Duodenal mucosa (tissue), 2 donors: ENCODE results near the gene GJC1.

ENCODE experiments used
- H3K27ac ChIP-seq: one replicate; pipeline ENCODE4 v1.7.0; 2013; ENCODE audit warnings: low read depth, low read length
- H3K27me3 ChIP-seq, 2 donors: one replicate each; pipeline ENCODE4 v1.7.0; 2013; ENCODE audit warnings: low read length in 2 of 2, control low read depth in 1 of 2; ENCODE audit not compliant: insufficient read depth in 2 of 2, control insufficient read depth in 1 of 2
- H3K36me3 ChIP-seq, 2 donors: one replicate each; pipeline ENCODE4 v1.7.0; 2013; ENCODE audit warnings: low read length in 2 of 2, control low read depth in 1 of 2; ENCODE audit not compliant: insufficient read depth in 2 of 2, control insufficient read depth in 1 of 2
- H3K4me1 ChIP-seq, 2 donors: one replicate each; pipeline ENCODE4 v1.7.0; 2013; ENCODE audit warnings: low read length in 2 of 2, control low read depth in 1 of 2; ENCODE audit not compliant: insufficient read depth in 2 of 2, control insufficient read depth in 1 of 2
- H3K4me3 ChIP-seq, 2 donors: one replicate each; pipeline ENCODE4 v1.7.0; 2013; ENCODE audit warnings: low read length in 2 of 2, low read depth in 1 of 2
- H3K9ac ChIP-seq, 2 donors: one replicate each; pipeline ENCODE4 v1.7.0; 2013; ENCODE audit warnings: low read length in 2 of 2, low read depth in 1 of 2
- H3K9me3 ChIP-seq, 2 donors: one replicate each; pipeline ENCODE4 v1.7.0; 2013; ENCODE audit warnings: low read length in 2 of 2, control low read depth in 1 of 2; ENCODE audit not compliant: control insufficient read depth in 1 of 2

The GJC1 gene

DNA sequence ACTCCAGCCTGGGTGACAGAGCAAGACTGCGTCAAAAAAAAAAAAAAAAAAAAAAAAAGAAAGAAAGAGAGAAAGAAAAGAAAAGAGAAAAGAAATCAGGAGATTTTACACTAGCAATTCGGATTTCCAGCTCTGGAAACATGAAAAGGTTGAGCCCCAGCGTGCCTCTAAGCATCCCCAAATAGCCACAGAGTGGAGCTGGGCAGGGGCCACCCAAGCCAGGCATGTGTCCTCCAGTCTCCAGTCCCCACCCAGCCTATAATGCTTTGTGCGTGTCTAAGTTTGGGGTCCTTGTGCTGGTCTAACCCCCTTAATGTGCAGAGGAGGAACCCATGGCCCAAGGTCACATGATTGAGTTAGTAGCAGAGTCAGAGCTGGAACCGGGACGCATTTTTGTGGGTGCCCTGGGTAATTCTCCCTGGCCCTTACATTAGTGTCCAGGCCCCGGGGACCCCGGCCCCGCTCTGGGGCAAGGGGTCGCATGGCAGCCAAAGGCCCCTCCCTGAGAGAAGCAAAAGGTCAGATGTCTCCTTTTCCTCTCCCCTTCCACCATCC is 51.4 kb downstream of the GJC1 start:
- H3K9ac ChIP-seq: peak overlapping the region in 1 of 2 donors; percentile 51
- H3K36me3 ChIP-seq: no peaks in the 10 kb centered on the region
- peaks cover 10 to 14% of the 10 kb centered on the region in 2 donors for H3K27me3 ChIP-seq
- H3K4me3 ChIP-seq: peak overlapping the region in 1 of 2 donors; percentile 59
- no peak overlapping the region for H3K27ac ChIP-seq
- peaks cover 9 to 35% of the 10 kb centered on the region in 2 donors for H3K4me1 ChIP-seq
- no peaks in the 10 kb centered on the region for H3K9me3 ChIP-seq

DNA sequence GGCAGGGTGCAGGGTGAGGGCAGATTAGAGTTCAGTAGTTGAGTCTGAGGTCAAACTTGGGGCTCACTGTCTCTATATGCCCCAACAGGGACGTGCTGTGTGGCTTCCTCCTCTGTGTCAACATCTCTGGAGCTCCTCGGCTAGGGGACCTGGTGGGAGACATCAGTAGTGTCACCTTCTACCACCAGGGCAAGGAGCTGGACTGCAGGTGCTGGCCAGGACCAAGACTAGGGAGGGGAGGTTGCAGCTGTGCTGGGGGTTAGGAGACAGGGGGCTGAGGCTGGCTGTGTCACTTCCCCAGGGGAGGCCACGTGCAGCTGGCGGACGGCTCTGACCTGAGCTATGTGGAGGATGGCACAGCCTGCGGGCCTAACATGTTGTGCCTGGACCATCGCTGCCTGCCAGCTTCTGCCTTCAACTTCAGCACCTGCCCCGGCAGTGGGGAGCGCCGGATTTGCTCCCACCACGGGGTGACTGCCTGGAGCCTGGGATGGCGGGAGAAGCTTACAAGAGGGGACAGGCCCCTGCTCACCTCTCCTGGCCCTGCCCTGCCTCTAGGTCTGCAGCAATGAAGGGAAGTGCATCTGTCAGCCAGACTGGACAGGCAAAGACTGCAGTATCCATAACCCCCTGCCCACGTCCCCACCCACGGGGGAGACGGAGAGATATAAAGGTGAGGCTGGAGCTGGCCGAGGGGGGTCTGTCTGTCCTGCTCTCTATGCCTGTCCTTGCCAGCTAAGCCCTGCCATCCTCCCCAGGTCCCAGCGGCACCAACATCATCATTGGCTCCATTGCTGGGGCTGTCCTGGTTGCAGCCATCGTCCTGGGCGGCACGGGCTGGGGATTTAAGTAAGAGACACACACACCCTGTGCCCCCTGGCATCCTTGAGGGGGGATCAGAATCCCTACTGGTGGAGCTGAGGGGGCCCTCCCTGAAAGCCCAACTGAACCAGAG is 52.4 kb downstream of the GJC1 start:
- H3K4me1 ChIP-seq: peaks cover 9 to 35% of the 10 kb centered on the region in 2 donors
- H3K27ac ChIP-seq: no peak overlapping the region

DNA sequence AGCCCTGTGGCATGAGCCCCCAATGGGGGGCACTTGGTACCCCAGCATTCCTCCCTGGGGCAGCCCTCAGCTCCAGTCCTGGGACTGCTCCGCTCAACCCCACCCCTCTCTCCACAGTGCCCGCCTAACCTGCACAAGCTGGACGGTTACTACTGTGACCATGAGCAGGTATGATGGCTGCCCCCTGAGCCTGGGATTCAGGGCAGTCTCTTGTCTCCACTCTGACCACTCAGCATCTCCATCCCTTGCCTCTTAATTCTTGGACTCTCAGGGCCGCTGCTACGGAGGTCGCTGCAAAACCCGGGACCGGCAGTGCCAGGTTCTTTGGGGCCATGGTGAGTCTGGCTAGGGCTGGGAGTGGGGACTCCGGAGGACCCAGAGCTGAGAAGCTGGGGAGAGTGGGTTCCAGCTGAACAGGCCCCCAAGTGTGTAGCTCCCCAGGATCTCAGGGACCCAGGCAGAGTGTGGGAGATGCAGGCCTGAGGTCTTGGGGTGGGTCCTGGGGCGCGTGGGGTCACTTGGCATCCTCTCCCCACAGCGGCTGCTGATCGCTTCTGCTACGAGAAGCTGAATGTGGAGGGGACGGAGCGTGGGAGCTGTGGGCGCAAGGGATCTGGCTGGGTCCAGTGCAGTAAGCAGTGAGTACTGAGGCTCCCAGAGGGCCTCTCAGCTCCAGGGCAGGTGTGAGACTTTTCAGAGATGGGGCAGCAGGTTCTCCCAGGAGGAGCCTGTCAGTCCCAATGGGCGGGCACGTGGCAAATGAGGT is 53.3 kb downstream of the GJC1 start:
- H3K9ac ChIP-seq: no peak overlapping the region
- no peak overlapping the region for H3K27ac ChIP-seq
- H3K36me3 ChIP-seq: no peaks in the 10 kb centered on the region
- peaks cover 9 to 35% of the 10 kb centered on the region in 2 donors for H3K4me1 ChIP-seq
- peaks cover 10 to 16% of the 10 kb centered on the region in 2 donors for H3K27me3 ChIP-seq
- no peaks in the 10 kb centered on the region for H3K9me3 ChIP-seq
- H3K4me3 ChIP-seq: peak overlapping the region; percentile 65 to 71

More for the DNA sequence above, 52.4 kb downstream of the GJC1 start:
- H3K27me3 ChIP-seq: peaks cover 10 to 14% of the 10 kb centered on the region in 2 donors
- no peaks in the 10 kb centered on the region for H3K36me3 ChIP-seq
- no peaks in the 10 kb centered on the region for H3K9me3 ChIP-seq
- H3K9ac ChIP-seq: no peak overlapping the region
- no peak overlapping the region for H3K4me3 ChIP-seq

DNA sequence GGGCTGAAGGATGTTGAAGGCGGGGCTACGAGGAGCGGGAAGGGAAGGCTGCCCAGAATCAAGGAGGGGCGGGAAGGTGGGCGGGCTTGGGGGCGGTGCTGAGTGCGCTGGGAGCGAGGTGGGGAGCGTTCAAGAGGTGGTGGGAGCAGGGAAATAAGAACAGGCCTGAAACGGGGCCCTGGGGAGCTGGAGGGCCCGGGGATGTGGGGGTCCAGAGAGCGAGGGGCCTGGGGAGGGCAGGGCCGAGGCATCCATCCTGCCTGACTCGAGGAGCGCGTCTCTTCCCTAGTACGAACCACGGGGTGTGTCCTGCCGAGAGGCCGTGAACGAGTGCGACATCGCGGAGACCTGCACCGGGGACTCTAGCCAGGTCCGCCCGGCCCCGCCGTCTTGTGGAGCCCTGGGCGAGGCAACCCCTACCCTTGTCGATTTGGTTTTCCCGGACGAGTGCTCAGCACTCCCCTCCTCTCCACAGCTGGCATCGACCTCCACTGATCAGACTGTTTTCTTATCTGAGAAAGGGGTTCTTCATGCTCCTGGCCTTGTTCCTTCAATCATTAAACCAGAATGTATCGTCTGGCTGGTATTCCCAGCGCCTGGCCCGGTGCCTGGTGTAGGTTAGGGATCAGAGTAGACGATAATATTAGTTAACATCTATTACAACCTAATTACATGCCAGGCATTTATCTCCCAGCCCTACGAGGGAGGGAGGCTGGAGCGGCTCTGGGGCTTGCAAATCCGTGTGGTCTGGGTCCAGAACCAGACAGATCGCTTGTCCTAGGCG is 54.1 kb downstream of the GJC1 start:
- Histone ChIP-seq H3K4me1 (peaks cover 9 to 35% of the 10 kb centered on the region in 2 donors), H3K9me3 (no peaks in the 10 kb centered on the region), H3K9ac (peak overlapping the region in 1 of 2 donors; percentile 39), H3K27me3 (peaks cover 10 to 18% of the 10 kb centered on the region in 2 donors), H3K36me3 (no peaks in the 10 kb centered on the region), H3K27ac (no peak overlapping the region), H3K4me3 (peak overlapping the region; percentile 65 to 71)

DNA sequence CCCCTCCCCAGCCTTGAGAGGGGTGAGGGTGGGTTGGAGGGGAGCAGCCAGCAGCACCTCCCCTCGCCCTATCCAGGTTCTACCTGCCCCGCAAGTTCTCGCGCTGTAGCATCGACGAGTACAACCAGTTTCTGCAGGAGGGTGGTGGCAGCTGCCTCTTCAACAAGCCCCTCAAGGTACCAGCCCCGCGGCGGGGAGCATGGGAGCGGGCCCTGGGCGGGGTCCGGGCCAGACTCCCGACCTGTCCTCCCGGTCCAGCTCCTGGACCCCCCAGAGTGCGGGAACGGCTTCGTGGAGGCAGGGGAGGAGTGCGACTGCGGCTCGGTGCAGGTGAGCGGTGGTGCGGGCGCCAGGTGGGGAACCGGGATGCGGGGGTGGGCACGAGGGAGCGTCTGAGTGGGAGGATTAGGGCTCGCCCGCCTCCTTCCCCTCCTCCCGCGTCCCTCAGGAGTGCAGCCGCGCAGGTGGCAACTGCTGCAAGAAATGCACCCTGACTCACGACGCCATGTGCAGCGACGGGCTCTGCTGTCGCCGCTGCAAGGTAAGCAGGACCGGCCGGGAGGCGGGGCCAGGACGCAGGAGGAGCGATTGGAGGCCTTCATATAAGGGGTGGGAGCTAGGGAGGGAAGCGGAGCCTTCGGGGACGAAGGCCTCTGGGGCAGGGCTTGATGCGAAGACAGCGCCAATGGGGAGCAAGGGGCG is 54.8 kb downstream of the GJC1 start:
- Histone ChIP-seq H3K27me3 (peaks cover 10 to 18% of the 10 kb centered on the region in 2 donors), H3K4me3 (peak overlapping the region; percentile 77 to 78), H3K9me3 (no peaks in the 10 kb centered on the region), H3K4me1 (peaks cover 9 to 35% of the 10 kb centered on the region in 2 donors), H3K36me3 (no peaks in the 10 kb centered on the region), H3K27ac (no peak overlapping the region), H3K9ac (peak overlapping the region in 1 of 2 donors; percentile 25)

DNA sequence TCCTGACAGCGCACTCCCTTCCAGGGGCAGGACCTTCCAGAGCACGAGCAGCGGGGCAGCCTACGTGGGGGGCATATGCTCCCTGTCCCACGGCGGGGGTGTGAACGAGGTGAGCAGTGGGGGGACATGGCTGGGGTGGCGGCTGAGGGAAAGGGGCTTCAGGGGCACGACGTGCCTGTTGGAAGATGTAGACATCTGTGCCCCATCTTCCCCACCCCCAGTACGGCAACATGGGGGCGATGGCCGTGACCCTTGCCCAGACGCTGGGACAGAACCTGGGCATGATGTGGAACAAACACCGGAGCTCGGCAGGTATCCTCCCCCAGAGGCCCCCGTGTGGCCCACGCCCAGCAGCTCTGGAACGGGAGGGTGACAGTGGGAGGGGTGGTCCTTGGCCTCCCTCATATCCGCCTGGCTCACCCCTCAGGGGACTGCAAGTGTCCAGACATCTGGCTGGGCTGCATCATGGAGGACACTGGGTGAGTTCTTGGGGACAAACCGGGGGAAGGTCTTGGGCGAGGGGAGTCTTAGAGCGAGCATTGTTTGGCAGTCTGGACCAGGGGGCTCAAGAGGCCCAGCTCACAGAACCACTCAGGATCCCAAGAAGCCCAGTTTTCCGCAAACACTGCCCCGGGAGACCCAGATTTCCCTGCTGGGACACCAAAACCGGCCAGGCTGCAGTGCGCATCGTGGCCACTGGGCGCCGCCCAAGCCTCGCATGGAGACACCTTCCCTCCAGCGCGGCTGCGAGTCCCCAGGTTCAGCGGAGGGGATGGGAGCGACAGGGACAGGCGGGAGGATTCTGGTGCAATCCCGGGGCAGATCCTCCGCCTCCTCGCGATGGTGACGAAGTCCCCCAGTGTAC is 55.6 kb downstream of the GJC1 start:
- H3K27ac ChIP-seq: no peak overlapping the region
- H3K27me3 ChIP-seq: peaks cover 10 to 18% of the 10 kb centered on the region in 2 donors
- H3K9me3 ChIP-seq: no peaks in the 10 kb centered on the region
- no peaks in the 10 kb centered on the region for H3K36me3 ChIP-seq
- peak overlapping the region; percentile 77 to 78 for H3K4me3 ChIP-seq
- peaks cover 9 to 35% of the 10 kb centered on the region in 2 donors for H3K4me1 ChIP-seq
- H3K9ac ChIP-seq: peak overlapping the region in 1 of 2 donors; percentile 25

DNA sequence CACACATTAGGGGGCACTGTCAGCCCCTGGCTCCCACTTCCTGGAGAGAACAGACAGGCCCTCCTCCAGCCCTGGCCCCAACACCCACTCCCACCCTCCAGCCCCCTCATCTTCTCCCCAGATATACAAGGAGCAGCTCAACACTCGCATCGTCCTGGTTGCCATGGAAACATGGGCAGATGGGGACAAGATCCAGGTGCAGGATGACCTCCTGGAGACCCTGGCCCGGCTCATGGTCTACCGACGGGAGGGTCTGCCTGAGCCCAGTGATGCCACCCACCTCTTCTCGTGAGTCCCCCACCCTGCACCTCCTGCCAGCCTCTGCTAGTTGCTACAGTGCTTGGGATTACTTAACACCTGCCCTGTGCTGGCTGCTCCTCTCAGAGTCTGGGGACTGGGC is 56.9 kb downstream of the GJC1 start:
- Histone ChIP-seq H3K4me3 (no peak overlapping the region), H3K36me3 (no peaks in the 10 kb centered on the region), H3K9me3 (no peaks in the 10 kb centered on the region), H3K27ac (no peak overlapping the region), H3K4me1 (peaks cover 6 to 28% of the 10 kb centered on the region in 2 donors), H3K9ac (no peak overlapping the region), H3K27me3 (peaks cover 10 to 17% of the 10 kb centered on the region in 2 donors)

DNA sequence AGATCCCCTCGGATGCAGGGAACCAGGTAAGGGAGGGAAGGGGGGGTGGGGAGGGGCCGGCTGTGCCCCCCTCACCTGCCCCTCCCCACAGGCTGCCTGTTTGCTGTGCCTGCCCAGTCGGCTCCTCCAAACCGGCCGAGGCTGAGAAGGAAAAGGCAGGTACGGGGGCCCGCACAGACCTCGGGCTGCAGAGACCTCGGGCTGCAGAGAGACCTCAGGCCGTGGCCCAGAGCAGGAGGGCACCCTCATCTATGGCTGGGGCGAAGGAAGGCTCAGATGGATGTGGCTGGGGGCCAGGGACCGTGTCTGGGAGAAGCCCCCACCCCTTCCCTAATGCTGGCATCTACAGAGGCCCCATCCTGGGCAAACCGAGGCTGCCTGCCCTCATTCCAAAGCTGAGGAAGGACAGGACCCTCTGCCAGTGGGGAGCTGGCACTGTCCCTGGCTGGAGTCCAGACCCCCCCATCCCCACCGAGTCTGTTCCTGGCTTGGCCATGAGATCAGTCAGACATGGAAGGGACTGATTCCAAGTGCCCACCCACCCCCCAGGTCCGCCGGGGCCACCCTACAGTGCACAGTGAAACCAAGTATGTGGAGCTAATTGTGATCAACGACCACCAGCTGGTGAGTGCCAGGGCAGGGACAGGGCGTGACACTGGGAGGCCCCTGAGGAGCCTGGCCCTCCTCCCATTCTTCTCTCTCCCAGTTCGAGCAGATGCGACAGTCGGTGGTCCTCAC is 57.6 kb downstream of the GJC1 start:
- no peak overlapping the region for H3K27ac ChIP-seq
- no peak overlapping the region for H3K9ac ChIP-seq
- no peak overlapping the region for H3K4me3 ChIP-seq
- peaks cover 6 to 28% of the 10 kb centered on the region in 2 donors for H3K4me1 ChIP-seq
- no peaks in the 10 kb centered on the region for H3K9me3 ChIP-seq
- peaks cover 10 to 11% of the 10 kb centered on the region in 2 donors for H3K27me3 ChIP-seq
- no peaks in the 10 kb centered on the region for H3K36me3 ChIP-seq
